Osteoblast (primary cell): ENCODE results near the gene LCN15. TPM values are rescaled to one million over a fixed set of nuclear protein-coding genes. Genes with fewer than 3 reads are reported as not detected.

ENCODE experiments used
- DNase-seq: peaks from one replicate; pipeline ENCODE4 v3.0.0; 2011; ENCODE audit warnings: low spot score, mixed read lengths; ENCODE audit not compliant: insufficient read length; ENCODE audit errors: missing footprints
- H2AFZ ChIP-seq: 2 replicates; pipeline ENCODE4 v1.6.0; 2011; ENCODE audit warnings: mild to moderate bottlenecking, low read length
- H3K27ac ChIP-seq: 2 replicates; pipeline ENCODE4 v1.5.1; 2011; ENCODE audit warnings: mild to moderate bottlenecking, low read depth, low read length, moderate library complexity
- H3K27me3 ChIP-seq: 2 replicates; pipeline ENCODE4 v1.6.0; 2012; ENCODE audit warnings: mild to moderate bottlenecking, control low read depth, inconsistent platforms, low read length, moderate library complexity; ENCODE audit not compliant: insufficient read depth
- H3K36me3 ChIP-seq: 2 replicates; pipeline ENCODE4 v1.5.1; 2011; ENCODE audit warnings: mild to moderate bottlenecking, low read length, control low read depth, moderate library complexity; ENCODE audit not compliant: insufficient read depth
- H3K4me1 ChIP-seq: 2 replicates; pipeline ENCODE4 v1.5.1; 2011; ENCODE audit warnings: mild to moderate bottlenecking, low read length, control low read depth, moderate library complexity; ENCODE audit not compliant: insufficient read depth
- H3K4me2 ChIP-seq: 2 replicates; pipeline ENCODE4 v1.6.0; 2011; ENCODE audit warnings: mild to moderate bottlenecking, low read length; ENCODE audit not compliant: insufficient read depth
- H3K4me3 ChIP-seq: fragments of 200-600 bp; sonication (generic); 3 replicates; pipeline ENCODE4 v1.5.1; 2012; ENCODE audit warnings: mild to moderate bottlenecking, low read length, inconsistent platforms; ENCODE audit not compliant: insufficient read depth
- H3K79me2 ChIP-seq: 2 replicates; pipeline ENCODE4 v1.6.0; 2012; ENCODE audit warnings: mild to moderate bottlenecking, low read length, control low read depth, inconsistent platforms; ENCODE audit not compliant: insufficient read depth
- H3K9me3 ChIP-seq: 2 replicates; pipeline ENCODE4 v1.5.1; 2011; ENCODE audit warnings: low read depth, low read length, control low read depth
- H4K20me1 ChIP-seq: 2 replicates; pipeline ENCODE4 v1.6.0; 2012; ENCODE audit warnings: mild to moderate bottlenecking, low read length, control low read depth; ENCODE audit not compliant: insufficient read depth
- total RNA-seq: library from RNA; depleted of rRNA; stranded (reverse); fragments of >200 nt; gene quantifications from 2 replicates; pipeline ENCODE4 v1.2.3, GENCODE V29; 2012
- TF ChIP-seq, protein P1 (sequence below): IDR thresholded peaks from 2 replicates; pipeline ENCODE4 v1.5.1; 2011; ENCODE audit warnings: mild to moderate bottlenecking, low read depth, low read length, moderate library complexity; ENCODE audit errors: extremely low read depth

LCN15 gene
- total RNA-seq, 1 donor: not detected

DNA sequence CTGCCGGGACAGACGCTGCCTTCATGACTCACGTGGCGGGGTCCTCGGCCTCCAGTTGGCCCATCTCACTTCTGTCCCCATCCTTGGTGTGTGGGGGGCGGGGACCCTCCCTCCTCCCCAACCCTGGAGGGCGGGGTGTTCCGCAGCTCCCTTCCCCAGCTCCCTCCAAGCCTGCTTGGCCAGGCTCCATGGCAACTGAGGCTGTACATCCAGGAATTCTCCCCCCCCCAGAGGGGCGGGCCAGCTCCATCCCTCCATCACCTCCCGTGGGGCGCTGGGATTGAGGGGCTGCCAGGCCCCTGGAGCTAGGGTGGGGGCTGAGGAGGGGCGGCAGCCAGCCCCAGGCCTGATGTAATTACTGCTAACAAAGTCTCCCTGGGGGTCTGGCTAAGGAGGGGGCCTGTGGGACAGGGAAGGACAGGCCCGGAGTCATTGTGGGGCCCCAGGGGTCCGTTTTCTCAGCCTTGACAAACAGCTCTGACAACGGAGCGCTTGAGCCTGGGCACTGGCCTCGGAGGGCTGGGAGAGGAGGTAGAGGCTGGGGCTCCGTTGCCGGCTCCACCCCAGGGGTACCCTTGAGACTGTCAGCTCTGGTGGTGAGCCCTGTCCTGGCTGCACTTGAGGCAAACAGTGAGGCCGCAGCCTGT is 43.9 kb downstream of the LCN15 start:
- peaks cover 42% of the 10 kb centered on the region for H4K20me1 ChIP-seq
- H3K79me2 ChIP-seq: peaks cover 5% of the 10 kb centered on the region
- H2AFZ ChIP-seq: no peak overlapping the region
- H3K27ac ChIP-seq: no peak overlapping the region
- peak; percentile 92 for DNase-seq
- peaks cover 7% of the 10 kb centered on the region for H3K4me1 ChIP-seq
- H3K9me3 ChIP-seq: no peaks in the 10 kb centered on the region
- TF ChIP-seq, protein P1, sequence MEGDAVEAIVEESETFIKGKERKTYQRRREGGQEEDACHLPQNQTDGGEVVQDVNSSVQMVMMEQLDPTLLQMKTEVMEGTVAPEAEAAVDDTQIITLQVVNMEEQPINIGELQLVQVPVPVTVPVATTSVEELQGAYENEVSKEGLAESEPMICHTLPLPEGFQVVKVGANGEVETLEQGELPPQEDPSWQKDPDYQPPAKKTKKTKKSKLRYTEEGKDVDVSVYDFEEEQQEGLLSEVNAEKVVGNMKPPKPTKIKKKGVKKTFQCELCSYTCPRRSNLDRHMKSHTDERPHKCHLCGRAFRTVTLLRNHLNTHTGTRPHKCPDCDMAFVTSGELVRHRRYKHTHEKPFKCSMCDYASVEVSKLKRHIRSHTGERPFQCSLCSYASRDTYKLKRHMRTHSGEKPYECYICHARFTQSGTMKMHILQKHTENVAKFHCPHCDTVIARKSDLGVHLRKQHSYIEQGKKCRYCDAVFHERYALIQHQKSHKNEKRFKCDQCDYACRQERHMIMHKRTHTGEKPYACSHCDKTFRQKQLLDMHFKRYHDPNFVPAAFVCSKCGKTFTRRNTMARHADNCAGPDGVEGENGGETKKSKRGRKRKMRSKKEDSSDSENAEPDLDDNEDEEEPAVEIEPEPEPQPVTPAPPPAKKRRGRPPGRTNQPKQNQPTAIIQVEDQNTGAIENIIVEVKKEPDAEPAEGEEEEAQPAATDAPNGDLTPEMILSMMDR: no peak
- H3K4me2 ChIP-seq: no peak overlapping the region
- H3K36me3 ChIP-seq: peaks cover 27% of the 10 kb centered on the region
- no peaks in the 10 kb centered on the region for H3K27me3 ChIP-seq
- no peak overlapping the region for H3K4me3 ChIP-seq

DNA sequence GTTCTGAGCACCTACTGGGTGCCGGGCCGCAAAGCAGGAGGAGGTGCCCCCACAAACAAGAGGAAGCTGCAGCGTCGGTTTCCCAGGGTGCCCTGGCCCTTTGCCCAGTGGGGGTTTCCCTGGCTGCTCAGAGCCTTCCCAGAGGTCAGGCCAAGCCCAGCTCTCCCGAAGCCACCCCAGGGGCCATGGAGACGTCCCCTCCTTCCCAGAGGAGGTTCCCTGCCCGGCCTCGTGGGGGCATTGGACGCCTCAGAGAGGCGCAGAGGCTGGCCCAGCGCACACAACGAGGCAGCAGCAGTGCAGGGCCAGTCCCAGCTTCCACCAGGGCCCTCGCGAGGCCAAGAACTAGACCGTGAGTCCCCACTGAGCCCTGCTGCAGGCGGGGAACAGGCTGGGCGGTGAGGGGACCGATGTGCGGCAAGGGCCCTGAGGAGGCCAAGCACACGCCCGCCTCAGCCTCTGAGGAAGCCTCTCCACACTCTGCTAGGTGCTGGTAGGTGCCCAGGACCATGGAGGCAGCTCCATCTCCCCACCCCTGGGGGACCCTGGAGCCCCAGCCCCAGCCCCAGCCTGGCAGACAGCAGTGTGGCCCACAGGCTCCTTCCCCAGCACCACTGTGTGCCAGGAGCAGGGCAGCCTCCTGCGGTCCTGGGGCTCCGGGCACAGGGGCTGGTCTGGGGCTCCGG is 45.0 kb downstream of the LCN15 start:
- peaks cover 35% of the 10 kb centered on the region for H4K20me1 ChIP-seq
- H3K79me2 ChIP-seq: peaks cover 2% of the 10 kb centered on the region
- DNase-seq: peak; percentile 82
- no peak overlapping the region for H3K4me3 ChIP-seq
- no peaks in the 10 kb centered on the region for H3K9me3 ChIP-seq
- H3K4me2 ChIP-seq: no peak overlapping the region
- no peaks in the 10 kb centered on the region for H3K27me3 ChIP-seq
- H3K27ac ChIP-seq: no peak overlapping the region
- H3K4me1 ChIP-seq: peaks cover 7% of the 10 kb centered on the region
- peaks cover 18% of the 10 kb centered on the region for H3K36me3 ChIP-seq
- TF ChIP-seq, protein P1: no peak
- H2AFZ ChIP-seq: no peak overlapping the region

DNA sequence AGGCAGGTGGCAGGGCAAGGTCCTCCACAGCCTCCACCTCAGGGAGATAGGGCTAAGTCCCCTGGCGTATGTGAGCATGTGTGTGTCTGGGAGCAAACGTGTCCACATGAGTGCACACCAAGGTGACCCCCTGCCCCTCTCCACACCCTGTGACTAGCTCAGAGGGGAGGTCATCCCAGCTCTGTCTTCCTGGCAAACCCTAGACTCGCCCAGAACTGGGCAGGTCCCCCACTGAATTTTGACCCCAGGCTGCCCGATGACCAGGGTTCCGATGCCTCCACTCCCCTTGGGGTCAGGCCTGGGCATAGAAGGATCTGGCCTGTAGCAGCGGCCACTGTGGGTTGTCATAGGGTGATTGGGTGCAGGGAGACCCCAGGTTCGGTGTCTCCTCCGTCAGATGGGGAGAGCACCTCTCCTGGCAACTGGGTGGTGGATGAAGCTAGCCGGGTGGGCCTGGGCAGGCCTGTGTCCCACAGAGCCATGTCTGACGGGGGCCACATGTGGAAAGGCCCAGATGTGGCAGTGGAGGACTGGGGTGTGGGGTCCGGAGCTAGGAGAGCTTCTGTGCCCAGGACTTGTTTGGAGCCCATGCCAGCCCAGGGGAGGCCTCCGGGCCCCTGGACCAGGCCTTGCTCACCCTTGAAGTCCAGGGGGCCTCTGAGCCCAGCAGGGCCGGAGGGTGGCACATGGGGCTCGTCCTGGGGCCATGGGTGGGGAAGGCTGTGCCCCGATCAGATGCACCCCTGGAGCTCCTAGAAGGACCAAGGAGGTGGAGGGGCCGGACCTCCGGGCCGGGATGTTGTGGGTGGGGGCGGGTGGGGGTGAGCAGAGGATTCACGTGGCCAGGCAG is 45.7 kb downstream of the LCN15 start:
- Histone ChIP-seq H2AFZ (no peak overlapping the region), H3K4me3 (no peak overlapping the region), H3K9me3 (no peaks in the 10 kb centered on the region), H4K20me1 (peaks cover 27% of the 10 kb centered on the region), H3K36me3 (peaks cover 10% of the 10 kb centered on the region), H3K4me2 (no peak overlapping the region), H3K79me2 (no peaks in the 10 kb centered on the region), H3K27ac (no peak overlapping the region), H3K4me1 (peaks cover 7% of the 10 kb centered on the region), H3K27me3 (peaks cover 2% of the 10 kb centered on the region)
- TF ChIP-seq, protein P1: no peak
- peak; percentile 91 for DNase-seq
